ENCODE measurements around the gene HDAC3. TPM values are rescaled to one million over a fixed set of nuclear protein-coding genes. Genes with fewer than 3 reads are reported as not detected.

The HDAC3 gene
- total RNA-seq, 1 experiment from 2014 or later: 54.5 TPM

GRCh38 chr5:141605523-141606277, 30.9 kb downstream of the HDAC3 start:
- DNase-seq (ENCODE audit: extremely low read depth, low read depth): no peak

GRCh38 chr5:141603923-141604717, 32.5 kb downstream of the HDAC3 start:
- DNase-seq (ENCODE audit: extremely low read depth, low read depth): peak; percentile 83

GRCh38 chr5:141602606-141603005, 34.0 kb downstream of the HDAC3 start:
- DNase-seq (ENCODE audit: extremely low read depth, low read depth): no peak

GRCh38 chr5:141598391-141599345, 38.0 kb downstream of the HDAC3 start:
- no peak for DNase-seq (ENCODE audit: extremely low read depth, low read depth)

- no peak for DNase-seq (ENCODE audit: extremely low read depth, low read depth)
These were observed 38.8 kb downstream of the HDAC3 start for GRCh38 chr5:141597814-141598213.

GRCh38 chr5:141597394-141597793, 39.3 kb downstream of the HDAC3 start:
- no peak for DNase-seq (ENCODE audit: extremely low read depth, low read depth)

GRCh38 chr5:141596867-141597266, 39.8 kb downstream of the HDAC3 start:
- DNase-seq (ENCODE audit: extremely low read depth, low read depth): no peak

- no peak for DNase-seq (ENCODE audit: extremely low read depth, low read depth)
These were observed 46.5 kb downstream of the HDAC3 start for GRCh38 chr5:141590127-141590526.

GRCh38 chr5:141586246-141586645, 50.4 kb downstream of the HDAC3 start:
- DNase-seq (ENCODE audit: extremely low read depth, low read depth): no peak

- DNase-seq (ENCODE audit: extremely low read depth, low read depth): no peak
These were observed 51.1 kb downstream of the HDAC3 start for GRCh38 chr5:141585594-141585993.

- no peak for DNase-seq (ENCODE audit: extremely low read depth, low read depth)
These were observed 62.5 kb downstream of the HDAC3 start for GRCh38 chr5:141574122-141574510.

GRCh38 chr5:141573489-141574121, 63.0 kb downstream of the HDAC3 start:
- DNase-seq (ENCODE audit: extremely low read depth, low read depth): no peak

Small RNAs within 50 kb of the gene (small RNA-seq; reads per million reads assigned to genes)
- gene RPS27AP10: 0 reads per million in 2 experiments

Other genes starting within 250 kb of the HDAC3 start
- 5.5 and 5.6 TPM in 2 replicates for gene PCDHGB4, start 249.2 kb downstream of the HDAC3 start, total RNA-seq (2014; rRNA removed; shearing (Covaris generic))
- gene PCDHGA8, start 244.2 kb downstream of the HDAC3 start, total RNA-seq (2014; rRNA removed; shearing (Covaris generic)): 0.97 and 1.4 TPM in 2 replicates
- 0.72 and 1.6 TPM in 2 replicates for gene PCDHGB5, start 238.9 kb downstream of the HDAC3 start, total RNA-seq (2014; rRNA removed; shearing (Covaris generic))
- gene PCDHGA9, start 234.1 kb downstream of the HDAC3 start, total RNA-seq (2014; rRNA removed; shearing (Covaris generic)): 0.92 and 1.6 TPM in 2 replicates
- gene PCDHGB6, start 228.8 kb downstream of the HDAC3 start, total RNA-seq (2014; rRNA removed; shearing (Covaris generic)): 0.55 and 0.62 TPM in 2 replicates
- 5.1 TPM in 2 replicates for gene PCDHGA10, start 223.9 kb downstream of the HDAC3 start, total RNA-seq (2014; rRNA removed; shearing (Covaris generic))
- gene PCDHGB7, start 219.2 kb downstream of the HDAC3 start, total RNA-seq (2014; rRNA removed; shearing (Covaris generic)): 0.79 and 0.89 TPM in 2 replicates
- gene PCDHGA11, start 215.8 kb downstream of the HDAC3 start, total RNA-seq (2014; rRNA removed; shearing (Covaris generic)): 0.52 and 0.87 TPM in 2 replicates
- gene PCDHGA12, start 206.3 kb downstream of the HDAC3 start, total RNA-seq (2014; rRNA removed; shearing (Covaris generic)): 0.20 and 0.42 TPM in 2 replicates
- 5.9 and 7.0 TPM in 2 replicates for gene PCDHGC3, start 160.9 kb downstream of the HDAC3 start, total RNA-seq (2014; rRNA removed; shearing (Covaris generic))
- gene PCDHGC4, start 151.8 kb downstream of the HDAC3 start, total RNA-seq (2014; rRNA removed; shearing (Covaris generic)): 0.12 TPM in 2 replicates
- gene PCDHGC5, start 147.8 kb downstream of the HDAC3 start, total RNA-seq (2014; rRNA removed; shearing (Covaris generic)): 0.30 TPM in 1 of 2 replicates, not detected in the other
- gene DIAPH1, start 17.8 kb downstream of the HDAC3 start, total RNA-seq (2014; rRNA removed; shearing (Covaris generic)): 24.2 and 26.0 TPM in 2 replicates
- 1.5 and 2.1 TPM in 2 replicates for gene RELL2, start 148 bp upstream of the HDAC3 start, total RNA-seq (2014; rRNA removed; shearing (Covaris generic))
- 12.3 and 15.9 TPM in 2 replicates for gene FCHSD1, start 14.6 kb upstream of the HDAC3 start, total RNA-seq (2014; rRNA removed; shearing (Covaris generic))
- gene ARAP3, start 45.4 kb upstream of the HDAC3 start, total RNA-seq (2014; rRNA removed; shearing (Covaris generic)): 2.9 and 3.7 TPM in 2 replicates
- gene PCDH1, start 241.6 kb upstream of the HDAC3 start, total RNA-seq (2014; rRNA removed; shearing (Covaris generic)): 3.3 TPM in 2 replicates